Erythroblast (primary cell): ENCODE measurements around the gene CDC14C.

Experiments
- DNase-seq, 2 experiments: peaks; one replicate each; lab custom pipeline; 2025; lab: John Stamatoyannopoulos, UW
- GATA1 ChIP-seq: IDR thresholded peaks from 2 replicates; pipeline ENCODE4 v1.6.1; 2011; ENCODE audit warnings: low read depth, mild to moderate bottlenecking, control low read depth, low read length, moderate library complexity
- POLR2A ChIP-seq: IDR thresholded peaks from 2 replicates; pipeline ENCODE4 v1.6.1; 2011; ENCODE audit warnings: mild to moderate bottlenecking, low read length

The CDC14C gene

DNA sequence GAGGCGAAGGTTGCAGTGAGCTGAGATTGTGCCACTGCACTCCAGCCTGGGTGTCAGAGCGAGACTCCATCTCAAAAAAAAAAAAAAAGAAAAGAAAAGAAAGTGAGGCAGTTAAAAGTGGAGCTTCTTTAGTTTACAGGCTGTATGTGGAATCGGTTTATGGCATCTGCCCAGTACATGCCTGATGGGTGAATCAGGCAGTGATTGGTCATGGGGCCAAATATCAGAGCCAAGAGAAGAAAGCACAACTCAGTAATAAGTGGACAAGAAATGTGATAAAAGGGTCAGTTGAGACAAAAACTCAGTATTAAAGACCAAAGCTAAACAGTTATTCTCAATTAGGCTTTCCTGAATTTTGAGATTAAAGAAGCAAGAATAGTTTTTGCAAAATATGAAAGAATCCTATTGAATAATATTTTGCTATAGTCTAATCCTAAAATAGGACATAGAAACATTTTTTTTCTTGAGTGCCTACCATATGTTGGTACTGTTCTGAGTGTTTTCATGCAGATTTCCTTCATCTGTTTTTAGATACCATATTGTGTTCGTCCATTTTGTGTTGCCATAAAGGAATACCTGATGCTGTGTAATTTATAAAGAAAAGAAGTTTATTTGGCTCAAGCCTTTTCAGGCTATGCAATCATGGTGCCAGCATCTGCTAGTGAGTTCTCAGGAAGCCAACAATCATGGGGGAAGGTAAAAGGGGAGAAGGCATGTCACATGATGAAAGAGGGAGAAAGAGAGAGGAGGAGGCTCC lies 14.4 kb downstream of the CDC14C start:
- DNase-seq: no peak
- TF ChIP-seq POLR2A: no peak
- no peak for TF ChIP-seq GATA1

DNA sequence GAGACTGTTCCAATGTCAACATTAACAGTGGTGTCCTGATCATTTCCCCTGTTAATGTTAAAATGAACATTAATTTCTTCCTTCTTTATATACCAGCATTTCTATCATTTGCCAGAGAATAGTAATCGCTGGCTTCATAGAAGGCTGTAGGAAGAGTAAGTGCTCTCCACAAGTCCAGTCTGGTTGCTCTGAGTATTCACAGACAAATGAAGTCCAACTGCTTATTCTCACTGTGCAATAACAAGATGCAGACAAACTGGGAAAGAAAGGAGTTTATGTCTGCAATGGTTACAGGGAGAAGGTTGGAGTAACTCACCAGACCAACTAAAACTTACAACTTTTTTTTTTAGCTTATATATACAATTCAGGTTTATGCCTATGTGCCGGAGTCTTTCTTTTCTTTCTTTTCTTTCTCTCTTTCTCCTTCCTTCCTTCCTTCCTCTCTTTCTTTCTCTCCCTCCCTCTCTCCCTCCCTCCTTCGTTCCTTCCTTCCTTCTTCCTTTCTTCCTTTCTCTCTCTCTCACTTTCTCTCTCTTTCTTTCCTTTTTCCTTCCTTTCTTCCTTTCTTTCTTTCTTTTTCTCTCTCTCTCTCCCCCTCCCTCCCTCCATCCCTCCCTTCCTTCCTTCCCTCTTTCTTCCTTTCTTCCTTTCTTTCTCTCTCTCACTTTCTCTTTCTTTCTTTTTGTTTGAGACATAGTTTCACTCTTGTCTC lies 19.1 kb downstream of the CDC14C start:
- no peak for DNase-seq
- TF ChIP-seq POLR2A: no peak
- no peak for TF ChIP-seq GATA1

DNA sequence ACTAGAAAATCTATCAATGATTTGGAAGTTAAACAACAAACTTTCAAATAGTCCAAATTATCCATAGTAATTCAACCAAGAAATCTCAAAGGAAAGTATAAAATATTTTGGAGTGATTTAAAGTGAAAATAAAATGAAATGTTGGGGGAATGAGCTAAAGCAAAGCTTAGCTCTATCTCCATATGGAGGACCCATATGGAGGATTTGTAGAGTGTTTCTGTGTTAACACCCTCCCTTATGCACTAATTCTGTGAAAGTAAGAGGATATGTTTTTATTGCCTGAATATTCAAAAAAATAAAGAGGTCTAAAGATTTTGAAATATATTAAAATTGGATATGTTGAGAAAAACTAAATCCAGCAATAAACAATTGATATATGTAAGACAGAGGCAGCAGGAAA lies 31.6 kb downstream of the CDC14C start:
- no peak for DNase-seq
- TF ChIP-seq GATA1: no peak
- TF ChIP-seq POLR2A: no peak

DNA sequence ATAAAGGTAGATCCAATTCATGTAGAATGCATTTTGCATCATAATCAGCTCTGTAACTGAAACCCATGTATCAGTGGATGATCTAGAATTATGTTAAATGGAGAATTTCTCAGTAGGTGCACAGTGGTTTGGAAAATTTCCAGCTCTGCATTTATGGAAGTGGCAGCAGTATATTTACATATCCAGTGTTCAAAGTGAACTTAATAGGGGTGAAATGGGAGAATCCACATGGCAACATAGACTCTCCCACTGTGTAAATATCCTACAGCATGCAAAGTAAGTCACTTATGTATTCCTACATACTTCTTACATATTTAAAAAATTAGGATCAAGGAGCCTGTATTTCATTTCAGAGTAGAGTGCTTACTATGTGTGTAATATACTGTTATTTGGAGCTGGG lies 35.3 kb downstream of the CDC14C start:
- TF ChIP-seq GATA1 (no peak), POLR2A (no peak)
- no peak for DNase-seq

DNA sequence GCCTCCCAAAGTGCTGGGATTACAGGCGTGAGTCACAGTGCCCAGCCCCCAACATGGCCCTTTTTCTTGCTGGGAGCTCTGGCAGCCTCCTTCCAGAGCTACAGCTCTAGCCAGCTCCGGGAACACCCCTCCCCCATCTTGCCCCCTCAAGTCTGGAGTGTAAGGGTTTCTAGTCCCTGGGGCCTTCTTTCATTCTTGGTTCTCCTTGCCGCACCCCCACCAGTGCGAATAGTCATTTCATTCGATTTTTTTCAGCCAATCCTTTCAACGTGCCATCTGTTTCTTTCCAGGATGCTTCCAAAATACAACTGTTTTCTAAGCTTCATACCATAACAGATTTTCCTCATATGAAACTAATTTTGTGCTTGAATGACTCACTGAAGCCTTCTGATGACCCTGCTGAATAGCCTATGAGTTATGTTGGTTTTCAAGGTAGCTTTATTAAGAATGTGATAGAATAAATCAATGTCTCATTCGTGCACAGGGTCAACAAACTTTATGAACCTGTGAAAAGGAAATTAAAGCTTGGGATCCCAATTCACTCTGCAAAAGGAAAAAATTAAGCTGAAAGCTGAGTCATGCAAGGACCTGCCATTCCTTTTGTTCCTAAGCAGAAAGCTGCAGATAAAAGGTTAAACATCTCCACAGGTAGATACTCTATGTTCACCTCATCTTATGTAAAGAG lies 38.6 kb downstream of the CDC14C start:
- no peak for DNase-seq
- TF ChIP-seq GATA1: no peak
- TF ChIP-seq POLR2A: no peak

DNA sequence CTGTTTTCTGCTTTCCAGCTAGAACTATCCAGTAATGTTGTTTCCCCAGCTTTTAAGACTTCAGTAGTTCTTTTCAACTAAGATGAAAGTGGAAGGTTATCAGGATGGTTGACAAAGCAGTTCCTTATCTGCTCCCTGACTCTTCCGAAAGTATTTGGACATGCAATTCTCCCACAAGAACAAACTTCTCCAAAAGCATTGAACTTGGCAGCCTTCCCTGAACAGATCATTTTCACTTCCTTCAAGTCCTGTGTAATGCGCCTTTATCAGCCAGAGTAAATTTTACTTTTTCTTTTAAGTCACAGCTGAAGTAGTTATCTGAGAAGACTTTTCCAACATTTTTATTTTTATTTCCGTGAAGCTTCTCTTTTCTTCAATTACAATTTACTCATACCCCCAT lies 39.7 kb downstream of the CDC14C start:
- TF ChIP-seq GATA1: no peak
- TF ChIP-seq POLR2A: no peak
- no peak for DNase-seq

DNA sequence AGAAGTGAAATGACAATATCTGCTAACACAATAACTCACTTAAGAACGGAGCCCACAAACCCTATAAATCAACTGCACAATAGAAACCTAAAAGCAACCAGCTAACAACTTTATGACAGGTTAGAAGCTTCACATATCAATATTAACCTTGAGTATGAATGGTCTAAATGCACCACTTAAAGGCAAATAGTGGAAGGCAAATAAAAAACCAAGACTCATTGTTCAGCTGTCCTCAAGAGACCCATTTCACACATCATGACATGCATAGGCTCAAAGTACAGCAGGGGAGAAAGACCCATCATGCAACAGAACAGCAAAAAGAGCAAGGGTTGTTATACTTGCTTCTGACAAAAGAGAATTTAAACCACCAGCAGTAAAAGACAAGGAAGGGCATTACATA lies 46.8 kb downstream of the CDC14C start:
- TF ChIP-seq POLR2A: no peak
- no peak for TF ChIP-seq GATA1
- no peak for DNase-seq

DNA sequence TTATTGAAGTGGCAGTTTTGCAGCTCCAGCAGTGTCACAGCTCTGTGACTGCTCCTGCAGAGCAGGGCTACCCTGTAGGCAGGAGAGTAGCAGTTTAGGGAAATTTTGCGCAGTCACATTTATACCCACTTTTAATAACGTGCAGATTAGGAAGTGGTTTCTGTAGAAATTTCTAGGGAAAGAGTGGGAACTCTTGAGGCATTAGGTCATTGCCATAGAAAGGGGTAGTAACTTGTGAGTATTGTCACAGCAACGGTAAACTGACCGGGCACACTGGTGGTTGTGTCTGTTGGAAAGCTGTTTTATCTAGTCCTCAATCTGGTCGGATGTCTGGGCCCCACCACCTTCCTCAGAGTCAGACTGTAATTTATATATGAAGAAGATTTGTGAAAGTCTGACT lies 51.9 kb downstream of the CDC14C start:
- TF ChIP-seq POLR2A (no peak), GATA1 (no peak)
- DNase-seq: no peak

DNA sequence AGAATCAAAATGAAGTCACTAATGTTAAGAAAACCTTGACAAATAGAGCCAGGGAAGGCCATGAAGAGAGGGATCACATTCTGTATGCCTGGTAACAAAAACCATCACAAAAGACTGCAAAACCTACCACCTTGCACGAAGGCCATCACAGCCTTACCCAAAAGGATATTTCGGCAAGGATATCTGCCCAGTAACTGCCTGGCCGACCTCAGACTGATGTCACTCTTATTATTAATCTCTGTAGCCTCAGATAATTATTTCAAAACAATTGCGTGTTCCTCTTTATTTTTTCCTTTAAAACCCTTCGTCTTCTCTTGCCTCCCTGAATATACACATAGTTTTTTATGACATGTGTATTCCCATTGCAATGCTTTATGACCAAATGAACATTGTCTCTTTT lies 52.5 kb downstream of the CDC14C start:
- no peak for DNase-seq
- TF ChIP-seq GATA1: no peak
- no peak for TF ChIP-seq POLR2A
